ENCODE results near the gene SUFU.

Gene SUFU

DNA sequence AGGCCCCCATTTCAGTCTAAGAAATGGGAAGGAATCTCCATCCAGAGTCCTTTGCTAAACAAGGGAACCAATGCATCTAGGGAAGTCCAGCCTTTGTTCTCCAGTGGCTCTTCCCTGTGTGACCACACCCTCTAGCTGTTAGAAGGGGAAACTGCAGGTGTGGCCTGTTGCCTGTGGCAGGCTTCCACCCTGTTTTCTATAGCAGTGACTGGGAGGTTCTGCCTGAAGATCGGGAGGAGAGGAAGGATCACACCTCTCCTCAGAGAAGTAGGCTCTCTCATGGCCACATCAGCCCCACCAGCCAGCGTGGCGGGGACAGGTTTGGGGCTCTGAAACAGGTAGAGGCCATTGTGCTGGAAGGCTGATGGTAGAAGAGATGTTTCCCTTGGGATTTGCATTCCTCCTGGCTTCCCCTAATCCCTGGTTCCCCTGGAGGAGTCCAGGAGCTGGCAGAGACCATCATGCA is 92.8 kb downstream of the SUFU start:
- DNase-seq (ENCODE audit: low read depth) = no peak

DNA sequence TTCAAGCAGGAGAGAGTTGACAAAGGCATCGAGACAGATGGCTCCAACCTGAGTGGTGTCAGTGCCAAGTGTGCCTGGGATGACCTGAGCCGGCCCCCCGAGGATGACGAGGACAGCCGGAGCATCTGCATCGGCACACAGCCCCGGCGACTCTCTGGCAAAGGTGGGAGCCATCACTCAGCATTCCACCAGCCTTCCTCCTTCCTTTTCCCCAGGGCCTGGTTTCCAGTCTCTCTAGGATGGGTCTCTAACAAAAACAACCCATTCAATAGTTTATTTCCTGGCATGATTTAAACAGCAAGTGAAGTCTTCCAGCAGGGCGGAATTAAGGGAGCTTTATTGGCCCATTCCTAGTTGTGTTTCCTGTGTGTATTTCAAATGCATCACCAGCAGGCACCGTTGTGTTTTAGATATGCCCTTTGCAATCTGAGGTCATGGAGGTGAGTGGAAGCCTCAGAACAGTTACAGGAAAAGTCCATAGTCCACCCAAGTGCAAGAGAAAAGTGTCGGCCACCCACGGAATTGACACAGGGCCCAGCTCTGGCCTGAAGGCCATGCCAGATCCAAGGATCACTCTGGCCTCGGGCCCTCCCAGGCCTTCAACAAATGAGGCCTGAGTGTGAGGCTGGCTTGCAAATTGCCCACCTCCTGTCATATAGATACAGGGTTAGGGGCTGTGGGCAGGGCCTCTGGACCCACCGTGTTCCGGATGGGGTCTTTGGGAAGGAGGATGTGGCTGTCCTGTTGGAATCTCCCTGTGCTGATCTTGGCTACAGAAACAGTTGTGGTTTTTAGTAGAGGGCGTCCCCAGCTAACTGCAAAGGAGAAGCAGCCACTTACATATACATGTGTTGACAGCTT is 93.6 kb downstream of the SUFU start:
- DNase-seq (ENCODE audit: low read depth) = no peak

DNA sequence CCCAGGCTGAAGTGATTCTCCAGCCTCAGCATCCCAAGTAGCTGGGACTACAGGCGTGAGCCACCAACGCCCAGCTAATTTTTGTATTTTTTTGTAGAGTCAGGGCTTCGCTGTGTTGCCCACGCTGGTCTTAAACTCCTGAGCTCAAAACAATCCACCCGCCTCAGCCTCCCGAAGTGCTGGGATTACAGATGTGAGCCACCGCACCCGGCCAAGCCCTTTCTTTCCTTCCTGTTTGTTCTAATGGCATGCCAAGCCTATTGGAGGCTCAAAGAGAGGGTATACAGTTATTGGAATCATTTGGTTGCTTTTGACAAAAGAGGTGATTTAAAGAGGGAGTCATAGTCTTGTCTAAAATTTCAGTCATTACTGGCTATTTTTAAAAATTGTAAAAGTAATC is 94.5 kb downstream of the SUFU start:
- DNase-seq (ENCODE audit: low read depth) = no peak

DNA sequence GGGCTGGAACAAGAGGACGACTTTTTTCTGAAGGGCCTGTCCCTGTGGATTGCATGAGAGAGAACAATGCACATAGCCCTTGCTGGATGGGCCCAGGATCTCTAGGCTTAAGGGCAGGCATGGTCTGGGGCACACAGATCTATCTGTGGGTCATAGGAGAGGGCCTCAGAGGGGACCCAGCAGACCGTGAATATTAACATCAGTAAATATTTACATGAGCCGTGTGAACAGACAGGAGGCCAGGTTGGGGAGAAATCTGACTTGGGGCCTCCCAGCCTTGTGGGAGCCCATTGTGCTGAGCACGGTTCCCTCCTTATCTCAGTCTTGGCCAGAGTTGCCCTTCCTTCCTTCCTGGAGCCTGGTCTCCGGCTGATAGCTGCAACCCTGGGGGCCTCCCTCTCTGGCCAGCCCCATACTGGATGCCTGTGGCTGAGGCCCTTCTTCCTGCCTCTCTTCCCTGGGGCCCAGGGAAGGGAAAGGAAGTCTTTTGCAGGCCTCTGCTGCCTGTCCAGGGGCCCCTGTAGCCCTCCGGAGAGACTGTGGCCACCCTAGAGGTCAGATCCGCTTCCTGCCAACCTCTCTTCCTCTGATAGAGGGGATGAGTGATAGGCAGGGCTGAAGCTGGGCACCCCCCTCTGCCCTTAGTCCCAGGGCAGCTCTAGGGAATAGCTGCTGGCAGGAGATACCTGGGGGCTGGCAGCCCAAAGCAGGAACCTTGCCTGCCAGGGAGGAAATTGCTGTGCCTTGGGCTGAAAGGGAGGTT is 96.0 kb downstream of the SUFU start:
- no peak for DNase-seq (ENCODE audit: low read depth)

DNA sequence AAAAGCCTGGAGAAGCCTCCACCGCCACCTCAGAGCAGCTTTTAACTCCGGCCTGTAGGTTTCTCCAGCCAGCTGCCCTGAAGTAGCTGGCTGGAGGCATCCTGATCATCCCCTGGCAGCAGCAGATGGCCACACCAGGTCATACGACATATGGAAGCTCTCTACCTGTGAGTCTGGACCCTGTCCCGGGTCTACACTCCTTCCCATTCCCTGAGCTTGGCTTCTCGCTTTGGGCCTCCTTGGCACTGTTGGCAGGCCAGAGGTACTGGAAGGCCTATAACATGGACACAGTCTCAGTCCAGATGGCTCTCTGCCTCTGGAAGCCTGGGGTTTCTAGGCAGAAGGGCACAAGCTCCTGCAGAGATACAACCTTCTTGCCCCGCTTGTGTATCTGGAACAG is 97.0 kb downstream of the SUFU start:
- DNase-seq (ENCODE audit: low read depth) = no peak

DNA sequence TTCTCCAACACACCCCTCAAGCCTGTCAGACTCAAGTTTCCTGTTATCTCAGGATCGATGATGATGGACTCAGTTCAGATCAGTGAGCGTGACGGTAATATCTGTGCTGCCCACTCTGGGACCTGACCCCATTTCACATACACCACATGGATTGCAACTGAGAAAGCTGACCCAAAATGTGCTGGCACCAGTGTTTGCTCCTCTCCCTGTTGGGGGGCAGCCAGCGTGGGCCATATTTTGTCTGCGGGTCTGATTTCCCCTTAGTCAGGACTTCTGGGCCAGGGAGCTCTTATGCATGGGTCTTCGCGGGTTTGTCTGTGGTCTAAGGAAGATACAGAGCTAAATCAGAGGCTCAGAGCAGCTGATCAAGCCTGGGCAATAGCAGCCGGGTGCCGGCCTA is 97.9 kb downstream of the SUFU start:
- DNase-seq (ENCODE audit: low read depth) = no peak

DNA sequence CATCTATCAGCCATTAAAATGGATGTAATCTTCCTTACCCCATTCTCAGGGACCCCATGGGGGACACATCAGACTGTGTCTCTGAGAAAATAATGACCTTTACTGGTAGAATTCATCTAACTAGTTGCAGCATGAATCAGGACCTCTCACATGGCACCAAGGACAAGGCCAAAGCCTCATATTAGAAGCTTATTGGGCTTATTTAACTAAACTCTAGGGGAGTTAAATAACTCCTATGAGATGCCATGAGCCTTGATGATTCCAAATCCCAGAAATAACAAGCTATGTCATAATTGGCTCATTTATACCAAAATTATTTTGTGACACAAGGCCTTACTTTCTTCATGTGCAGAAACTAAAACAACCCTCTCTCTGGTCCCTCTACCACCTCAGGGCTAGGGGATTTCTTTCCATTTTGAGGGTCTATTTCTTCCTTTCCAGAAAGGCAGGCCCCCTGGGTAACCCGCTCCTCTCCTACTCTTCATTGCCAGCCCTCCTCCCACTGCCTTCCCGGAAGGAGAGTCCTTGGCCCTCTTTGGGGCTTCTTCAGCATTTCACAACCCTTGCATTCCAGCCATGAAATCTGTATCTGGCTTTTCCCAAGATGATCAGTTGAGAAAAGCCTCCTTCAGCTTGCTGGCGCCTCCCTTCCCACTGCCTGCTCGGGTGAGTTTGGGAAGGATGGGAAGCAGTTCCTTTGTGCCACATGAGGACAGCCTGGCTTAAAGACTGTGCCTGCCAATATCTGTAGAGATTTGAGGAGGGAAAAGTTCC is 98.7 kb downstream of the SUFU start:
- DNase-seq (ENCODE audit: low read depth) = no peak

DNA sequence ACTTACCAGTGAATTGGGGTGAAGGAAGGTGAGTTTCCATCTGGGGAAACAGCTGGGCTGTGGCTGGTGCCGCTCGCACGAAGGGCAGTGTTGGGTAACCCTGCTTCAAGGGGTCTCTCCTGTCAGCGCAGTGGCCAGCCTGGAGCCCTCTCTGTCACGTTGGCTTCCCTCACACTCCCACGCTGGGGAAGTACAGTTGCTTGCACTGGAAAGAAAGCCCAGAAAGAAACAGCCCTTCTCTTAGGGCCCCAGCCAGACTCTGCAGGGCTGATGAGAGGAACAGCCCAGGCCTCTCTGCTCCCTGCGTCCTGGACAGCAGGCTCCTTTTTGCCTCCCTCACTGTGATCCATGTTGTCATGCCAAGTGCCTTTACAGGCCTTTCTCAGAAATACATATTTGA is 100.2 kb downstream of the SUFU start:
- DNase-seq (ENCODE audit: low read depth) = no peak

DNA sequence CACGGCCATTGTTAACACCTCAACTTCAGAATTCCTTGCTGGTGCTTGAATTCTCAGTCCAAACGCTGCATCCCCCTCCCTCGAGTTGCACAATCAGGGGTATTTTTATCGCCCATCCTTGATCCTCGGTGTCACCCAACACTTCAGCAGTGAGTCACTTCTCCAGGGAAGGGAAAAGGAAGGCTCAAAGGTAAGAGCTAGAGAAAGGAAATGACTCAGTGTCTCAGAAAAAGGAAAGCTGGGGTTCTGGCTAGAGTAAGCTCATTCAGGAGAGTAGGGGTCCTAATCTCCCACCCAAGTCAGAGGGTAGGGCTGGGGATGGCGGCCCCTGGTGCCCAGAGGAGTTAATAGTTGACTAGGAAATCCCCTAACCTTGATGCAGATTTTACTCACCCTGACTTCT is 100.7 kb downstream of the SUFU start:
- DNase-seq (ENCODE audit: low read depth) = no peak

DNA sequence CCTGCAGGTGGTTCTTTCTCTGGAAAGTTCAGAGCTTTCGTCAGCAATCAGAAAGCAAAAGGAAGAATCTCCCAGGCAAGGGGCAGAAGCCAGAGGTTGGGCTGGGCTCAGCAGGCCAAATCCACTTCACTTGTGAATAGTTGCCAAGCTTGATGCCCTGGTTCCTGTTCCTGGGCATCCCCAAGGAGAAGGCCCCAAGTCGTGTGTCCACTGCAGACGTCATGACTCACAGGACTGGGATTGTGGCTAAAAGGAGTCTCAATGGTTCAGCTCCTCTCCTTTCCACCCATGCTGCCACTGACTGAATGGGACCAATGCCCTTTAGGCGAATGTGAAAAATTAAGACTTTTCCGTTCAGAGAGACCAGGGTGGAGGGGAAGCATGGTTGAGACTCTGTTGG is 101.9 kb downstream of the SUFU start:
- no peak for DNase-seq (ENCODE audit: low read depth)

DNA sequence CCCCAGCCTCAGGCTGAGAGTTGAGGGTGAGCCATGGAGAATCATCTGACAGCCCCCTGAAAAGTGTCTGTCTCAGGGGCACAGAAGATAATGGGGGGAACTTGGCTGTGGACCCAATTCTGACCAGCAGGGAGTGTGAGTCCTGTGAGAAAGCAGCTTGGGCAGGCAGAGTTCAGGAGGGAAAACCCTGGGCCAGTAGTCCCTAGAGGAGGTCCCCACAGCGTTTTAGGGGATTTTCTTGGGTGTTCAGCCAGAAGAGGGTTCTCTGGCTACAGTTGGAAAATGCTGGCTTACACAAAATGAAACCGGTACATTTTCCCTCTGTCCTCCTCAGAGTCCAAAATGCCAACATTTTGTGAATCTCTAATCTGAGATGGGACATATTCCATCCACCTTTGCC is 104.7 kb downstream of the SUFU start:
- no peak for DNase-seq (ENCODE audit: low read depth)

DNA sequence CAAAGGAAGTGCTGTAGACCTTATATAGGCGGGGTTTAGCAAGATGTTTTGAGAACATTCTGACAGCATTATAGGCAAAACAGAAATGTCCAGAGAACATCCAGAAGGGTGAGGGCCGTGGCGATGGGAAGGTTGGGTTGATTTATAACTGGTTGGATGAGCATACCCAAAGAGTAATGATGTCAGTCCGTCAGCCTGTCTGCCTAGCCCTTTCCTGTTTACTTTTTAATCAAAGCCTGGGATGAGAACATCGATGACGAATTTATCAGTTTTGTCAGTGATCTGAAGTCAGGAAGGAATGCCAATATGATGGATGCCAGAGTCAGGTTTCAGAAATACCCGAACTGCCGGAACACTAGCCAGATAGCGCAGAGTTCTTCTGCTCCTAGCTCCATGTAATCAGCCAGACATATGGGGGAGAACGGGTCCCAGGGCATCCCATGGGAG is 106.7 kb downstream of the SUFU start:
- no peak for DNase-seq (ENCODE audit: low read depth)

DNA sequence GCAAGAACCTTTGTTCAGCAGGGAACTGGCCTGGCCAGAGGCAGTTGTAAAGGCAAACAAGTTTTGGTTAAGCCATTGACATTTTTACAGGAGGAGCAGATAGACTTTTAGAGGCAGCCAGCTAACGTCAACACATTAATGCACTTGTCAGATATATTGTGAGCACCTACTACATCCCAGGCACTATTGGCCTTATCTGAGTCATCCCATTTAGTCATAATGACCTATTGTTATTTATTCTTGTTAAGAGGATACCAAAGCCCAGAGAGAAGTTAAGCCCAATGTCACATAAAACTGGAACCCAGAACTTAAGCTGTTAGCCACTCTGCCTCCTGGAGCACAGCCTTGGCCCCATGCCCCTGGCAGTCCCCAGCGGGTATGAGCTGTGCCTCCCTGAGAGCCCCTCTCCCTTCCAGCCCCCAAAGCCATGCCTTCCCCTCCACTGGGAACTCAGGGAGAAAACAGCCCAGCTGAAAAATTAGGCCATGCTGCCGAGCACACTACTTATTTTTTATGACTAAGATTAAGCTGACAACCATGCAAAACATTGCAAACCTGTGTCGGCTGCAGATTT is 107.8 kb downstream of the SUFU start:
- no peak for DNase-seq (ENCODE audit: low read depth)

DNA sequence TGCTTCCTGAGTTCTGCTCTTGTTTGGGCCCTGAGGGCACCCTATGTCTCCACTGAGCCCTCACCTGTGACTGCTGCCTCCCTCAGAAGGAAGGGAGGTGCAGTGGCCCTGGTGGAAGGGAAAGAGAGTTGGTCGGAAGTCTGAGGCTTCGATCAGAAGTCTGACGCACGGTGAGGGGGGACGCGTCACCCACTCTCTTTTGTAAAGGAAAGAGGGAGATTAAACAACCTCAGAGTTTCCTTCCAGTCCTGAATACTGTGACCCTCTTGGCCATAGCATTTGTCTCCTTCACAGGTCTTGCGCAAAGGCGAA is 109.1 kb downstream of the SUFU start:
- no peak for DNase-seq (ENCODE audit: low read depth)

DNA sequence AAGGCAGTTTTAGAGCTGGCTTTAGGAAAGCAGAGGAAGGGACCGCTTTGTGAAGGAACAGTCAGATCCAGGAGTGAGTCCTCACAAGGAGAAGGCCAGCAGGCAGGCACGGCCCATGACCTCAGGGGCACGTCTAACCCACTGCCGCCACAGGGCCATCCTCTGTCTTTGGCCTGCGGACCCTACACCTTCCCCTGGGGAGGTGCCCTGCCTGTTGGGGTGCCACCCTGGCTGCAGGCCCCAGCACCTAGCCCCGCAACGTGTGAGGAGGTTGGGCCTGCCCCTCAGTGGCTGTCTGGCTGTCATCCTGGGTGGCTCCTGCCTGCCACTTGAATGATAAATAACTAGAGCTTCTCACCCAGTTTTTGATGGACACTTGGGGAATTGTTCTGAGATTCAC is 109.5 kb downstream of the SUFU start:
- DNase-seq (ENCODE audit: low read depth) = no peak

DNA sequence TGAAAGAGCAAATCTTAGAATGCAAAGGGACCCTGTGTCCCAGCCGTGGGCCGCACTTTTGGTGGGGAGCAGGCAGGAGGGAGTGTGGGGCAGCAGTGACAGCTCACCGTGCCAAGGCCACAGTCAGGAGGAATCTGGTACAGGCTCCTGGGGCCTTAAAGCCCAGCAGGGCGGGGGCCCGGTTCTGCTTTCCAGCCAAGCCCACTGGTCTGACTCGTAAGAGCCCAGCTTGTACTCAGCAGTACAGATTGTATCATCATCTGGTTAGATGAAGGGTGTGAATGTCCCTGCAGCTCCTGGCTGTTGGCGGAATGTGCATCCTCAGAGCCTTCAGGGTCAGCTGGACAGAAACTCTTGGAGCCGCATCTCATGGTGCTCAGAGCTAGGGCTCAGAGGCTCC is 110.0 kb downstream of the SUFU start:
- no peak for DNase-seq (ENCODE audit: low read depth)

DNA sequence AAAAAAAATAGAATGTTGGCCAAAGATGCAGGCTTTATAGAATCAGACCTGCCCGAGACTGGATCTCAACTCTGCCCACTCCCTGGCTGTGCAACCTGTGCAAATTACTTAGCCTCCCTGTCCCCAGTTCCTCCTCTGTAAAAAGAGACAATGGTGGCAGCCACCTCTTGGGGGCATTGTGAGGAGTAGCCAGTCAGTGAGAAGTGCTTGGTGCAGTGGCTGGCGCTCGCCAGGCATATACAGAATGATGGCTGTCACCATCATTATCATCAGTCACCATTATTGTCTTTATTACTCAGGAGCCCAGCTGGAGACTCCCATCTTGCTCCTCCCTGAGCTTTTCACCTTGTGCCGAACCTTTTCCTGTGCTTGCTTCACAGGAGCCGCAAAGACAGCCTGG is 111.1 kb downstream of the SUFU start:
- DNase-seq (ENCODE audit: low read depth) = no peak

DNA sequence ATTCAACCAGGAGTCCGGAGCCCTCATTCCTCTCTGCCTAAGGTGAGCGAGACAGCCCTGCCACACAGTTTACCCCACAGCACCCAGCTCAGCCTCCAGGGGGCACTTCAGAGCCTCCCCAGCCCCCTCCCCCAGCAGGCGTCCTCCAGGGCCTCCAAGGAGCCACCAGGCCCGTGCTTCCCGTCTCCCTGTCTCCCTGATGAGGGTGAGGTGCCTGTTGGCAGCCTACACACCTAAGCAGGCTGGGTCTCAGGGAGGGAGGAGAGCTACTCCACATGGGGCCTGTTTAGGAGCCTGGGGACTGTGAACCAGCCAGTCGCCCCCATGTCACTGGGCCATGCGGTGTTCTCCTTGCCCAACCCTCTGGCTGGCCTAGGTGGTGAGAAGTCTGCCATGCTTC is 111.6 kb downstream of the SUFU start:
- no peak for DNase-seq (ENCODE audit: low read depth)

DNA sequence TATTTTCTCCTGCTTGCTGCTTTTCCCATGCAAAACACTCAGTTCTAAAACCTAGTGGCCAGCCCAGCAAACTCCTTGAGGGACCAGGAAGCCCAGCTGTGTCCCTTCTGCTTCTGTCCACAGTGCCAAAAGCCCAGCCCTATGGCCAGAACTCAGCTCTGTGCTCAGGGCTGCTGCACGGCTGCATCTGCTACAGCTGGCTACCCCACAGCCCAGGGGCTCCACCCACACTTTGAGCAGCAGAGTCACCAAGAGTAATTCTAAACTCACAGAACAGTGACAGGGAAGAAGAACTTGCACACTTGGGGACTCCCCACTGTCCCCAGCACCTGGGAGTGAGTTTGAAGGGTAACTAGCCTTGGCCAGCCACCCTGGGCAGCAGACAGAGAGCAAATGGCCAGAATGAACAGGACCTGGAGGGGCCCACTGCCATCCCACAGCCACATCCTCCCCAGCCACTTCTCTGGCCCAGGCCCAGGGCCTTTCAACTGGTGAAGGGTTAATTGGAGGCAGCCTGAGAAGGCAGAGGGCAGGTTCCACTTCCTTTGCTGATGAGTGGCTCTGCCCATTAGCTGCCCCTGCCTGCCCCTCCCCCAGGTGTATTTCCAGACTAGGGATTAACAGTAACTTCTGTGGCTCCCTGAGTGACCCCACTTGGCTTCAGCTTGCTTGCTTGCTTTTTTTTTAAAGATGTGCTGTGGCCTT is 112.4 kb downstream of the SUFU start:
- no peak for DNase-seq (ENCODE audit: low read depth)

DNA sequence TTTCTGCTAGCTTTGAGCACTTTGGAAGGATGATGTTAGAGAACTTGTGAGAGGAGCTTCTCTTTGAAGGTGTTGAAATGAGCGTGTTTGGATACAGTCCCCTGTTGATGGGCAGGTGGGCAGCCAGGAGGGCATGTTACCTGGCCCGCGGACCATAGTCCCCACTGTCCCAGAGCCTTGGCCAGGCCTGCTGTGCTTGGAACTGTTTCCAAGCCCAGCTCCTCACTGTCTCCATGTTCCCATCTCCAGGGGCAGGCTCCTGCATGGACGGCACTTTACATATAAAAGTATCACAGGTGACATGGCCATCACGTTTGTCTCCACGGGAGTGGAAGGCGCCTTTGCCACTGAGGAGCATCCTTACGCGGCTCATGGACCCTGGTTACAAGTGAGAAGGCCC is 113.3 kb downstream of the SUFU start:
- no peak for DNase-seq (ENCODE audit: low read depth)

DNA sequence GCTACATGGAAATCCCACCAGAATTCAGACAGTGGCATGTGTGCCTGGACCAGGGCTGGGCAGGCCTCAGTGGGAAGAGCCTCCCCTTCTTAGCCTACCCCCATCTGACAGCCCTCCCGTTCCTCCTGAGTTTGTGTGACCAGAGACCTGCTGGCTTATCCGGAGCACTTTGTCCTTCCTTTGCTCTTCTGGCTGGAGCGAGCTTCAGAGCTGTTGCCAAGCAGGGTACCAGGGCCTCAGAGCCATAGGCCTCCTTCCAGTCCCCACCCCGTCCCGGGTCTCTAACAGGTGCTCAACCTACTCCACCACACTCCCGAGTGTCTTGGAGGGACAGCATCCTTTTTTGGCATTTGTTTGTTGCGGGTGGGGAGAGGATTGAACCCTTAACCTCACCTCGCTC is 114.0 kb downstream of the SUFU start:
- no peak for DNase-seq (ENCODE audit: low read depth)
